ENCODE results near the gene ERP44.

DNA sequence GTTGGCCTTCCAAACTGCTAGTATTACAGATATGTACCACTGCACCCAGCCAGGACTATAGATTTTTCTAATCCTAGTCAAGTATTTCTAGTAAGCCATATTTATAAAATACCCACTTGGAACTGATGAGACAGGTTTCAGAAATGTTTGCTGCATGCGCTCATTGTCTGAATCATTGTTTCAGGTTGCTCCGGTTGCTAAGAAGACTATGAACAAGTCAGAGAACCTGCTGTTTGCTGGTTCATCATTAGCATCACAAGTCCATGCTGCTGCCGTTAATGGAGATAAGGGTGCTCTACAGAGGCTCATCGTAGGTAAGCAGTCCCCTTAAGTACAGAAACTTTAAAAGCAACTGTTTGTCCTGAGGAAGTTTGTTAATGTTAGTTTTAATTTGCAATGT is 5.5 kb upstream of the ERP44 start:
- TF ChIP-seq, protein P1, sequence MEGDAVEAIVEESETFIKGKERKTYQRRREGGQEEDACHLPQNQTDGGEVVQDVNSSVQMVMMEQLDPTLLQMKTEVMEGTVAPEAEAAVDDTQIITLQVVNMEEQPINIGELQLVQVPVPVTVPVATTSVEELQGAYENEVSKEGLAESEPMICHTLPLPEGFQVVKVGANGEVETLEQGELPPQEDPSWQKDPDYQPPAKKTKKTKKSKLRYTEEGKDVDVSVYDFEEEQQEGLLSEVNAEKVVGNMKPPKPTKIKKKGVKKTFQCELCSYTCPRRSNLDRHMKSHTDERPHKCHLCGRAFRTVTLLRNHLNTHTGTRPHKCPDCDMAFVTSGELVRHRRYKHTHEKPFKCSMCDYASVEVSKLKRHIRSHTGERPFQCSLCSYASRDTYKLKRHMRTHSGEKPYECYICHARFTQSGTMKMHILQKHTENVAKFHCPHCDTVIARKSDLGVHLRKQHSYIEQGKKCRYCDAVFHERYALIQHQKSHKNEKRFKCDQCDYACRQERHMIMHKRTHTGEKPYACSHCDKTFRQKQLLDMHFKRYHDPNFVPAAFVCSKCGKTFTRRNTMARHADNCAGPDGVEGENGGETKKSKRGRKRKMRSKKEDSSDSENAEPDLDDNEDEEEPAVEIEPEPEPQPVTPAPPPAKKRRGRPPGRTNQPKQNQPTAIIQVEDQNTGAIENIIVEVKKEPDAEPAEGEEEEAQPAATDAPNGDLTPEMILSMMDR (IDR thresholded peaks at IDR 0.05) = no peak
- TF ChIP-seq POLR2AphosphoS5 (IDR thresholded peaks at IDR 0.05) (no peak), POLR2A (IDR thresholded peaks at IDR 0.05) (no peak), EP300 (IDR thresholded peaks at IDR 0.05) (no peak)
